Epithelial cell of prostate (primary cell): ENCODE data around the gene PKNOX2.

Source experiments
- DNase-seq: peaks from one replicate; pipeline ENCODE4 v3.0.0-alpha.2; 2011; ENCODE audit warnings: low read depth, low spot score
- H3K27ac ChIP-seq: fragments of 450-650 bp; 2 replicates; pipeline ENCODE4 v1.5.1; 2017; ENCODE audit warnings: mild to moderate bottlenecking

The PKNOX2 gene

GRCh38 chr11:125228445-125228844, 63.9 kb downstream of the PKNOX2 start:
- no peak overlapping the region for H3K27ac ChIP-seq
- DNase-seq = no peak

GRCh38 chr11:125228993-125229392, 64.4 kb downstream of the PKNOX2 start:
- no peak for DNase-seq
- no peak overlapping the region for H3K27ac ChIP-seq

- DNase-seq = no peak
- H3K27ac ChIP-seq = no peak overlapping the region
Measured at GRCh38 chr11:125229916-125230315, 65.4 kb downstream of the PKNOX2 start.

GRCh38 chr11:125233116-125233515, 68.6 kb downstream of the PKNOX2 start:
- H3K27ac ChIP-seq = no peak overlapping the region
- no peak for DNase-seq

- no peak overlapping the region for H3K27ac ChIP-seq
- DNase-seq = no peak
Measured at GRCh38 chr11:125233736-125234275, 69.3 kb downstream of the PKNOX2 start.

- no peak for DNase-seq
- H3K27ac ChIP-seq = no peak overlapping the region
Measured at GRCh38 chr11:125235071-125235471, 70.5 kb downstream of the PKNOX2 start.

- H3K27ac ChIP-seq = no peak overlapping the region
- DNase-seq = no peak
Measured at GRCh38 chr11:125236072-125236825, 71.7 kb downstream of the PKNOX2 start.

- no peak for DNase-seq
- no peak overlapping the region for H3K27ac ChIP-seq
Measured at GRCh38 chr11:125239585-125240560, 75.3 kb downstream of the PKNOX2 start.

- DNase-seq = no peak
- H3K27ac ChIP-seq = no peak overlapping the region
Measured at GRCh38 chr11:125241104-125241503, 76.6 kb downstream of the PKNOX2 start.

- H3K27ac ChIP-seq = no peak overlapping the region
- DNase-seq = no peak
Measured at GRCh38 chr11:125242141-125242775, 77.7 kb downstream of the PKNOX2 start.

GRCh38 chr11:125244166-125244565, 79.6 kb downstream of the PKNOX2 start:
- DNase-seq = no peak
- H3K27ac ChIP-seq = no peak overlapping the region

- no peak overlapping the region for H3K27ac ChIP-seq
- no peak for DNase-seq
Measured at GRCh38 chr11:125245299-125245698, 80.7 kb downstream of the PKNOX2 start.

- no peak for DNase-seq
- no peak overlapping the region for H3K27ac ChIP-seq
Measured at GRCh38 chr11:125247431-125247830, 82.9 kb downstream of the PKNOX2 start.

GRCh38 chr11:125250318-125251213, 86.0 kb downstream of the PKNOX2 start:
- H3K27ac ChIP-seq = no peak overlapping the region
- no peak for DNase-seq

GRCh38 chr11:125251214-125251545, 86.6 kb downstream of the PKNOX2 start:
- no peak overlapping the region for H3K27ac ChIP-seq
- DNase-seq = no peak

GRCh38 chr11:125251956-125252355, 87.4 kb downstream of the PKNOX2 start:
- no peak overlapping the region for H3K27ac ChIP-seq
- no peak for DNase-seq

GRCh38 chr11:125253289-125253688, 88.7 kb downstream of the PKNOX2 start:
- no peak for DNase-seq
- H3K27ac ChIP-seq = no peak overlapping the region

- no peak for DNase-seq
- H3K27ac ChIP-seq = no peak overlapping the region
Measured at GRCh38 chr11:125253795-125254525, 89.4 kb downstream of the PKNOX2 start.
